ENCODE results near the gene ERP44.
"Not testable (repeated sequence)": the region's sequence is repeated elsewhere in the genome, so short reads cannot be mapped to it uniquely, and the experiment has no call there.

Gene ERP44

GRCh38 chr9:100084734-100085133 is 14.1 kb downstream of the ERP44 start:
- Histone ChIP-seq H3K36me3 (ENCODE audit: insufficient read depth, low read length) (no peaks in the 10 kb centered on the region), H3K4me1 (ENCODE audit: insufficient read depth, low read length) (peaks cover 21% of the 10 kb centered on the region), H3K27ac (ENCODE audit: low read depth, low read length) (no peak overlapping the region), H3K9me3 (ENCODE audit: insufficient read depth, low read depth, low read length) (no peaks in the 10 kb centered on the region), H3K27me3 (ENCODE audit: insufficient read depth, low read length) (no peaks in the 10 kb centered on the region), H3K9ac (ENCODE audit: low read depth, low read length) (no peak overlapping the region), H3K4me3 (ENCODE audit: low read length) (no peak overlapping the region)
- 88% methylated on average over 3 of the region's 5 CpGs for WGBS

DNA sequence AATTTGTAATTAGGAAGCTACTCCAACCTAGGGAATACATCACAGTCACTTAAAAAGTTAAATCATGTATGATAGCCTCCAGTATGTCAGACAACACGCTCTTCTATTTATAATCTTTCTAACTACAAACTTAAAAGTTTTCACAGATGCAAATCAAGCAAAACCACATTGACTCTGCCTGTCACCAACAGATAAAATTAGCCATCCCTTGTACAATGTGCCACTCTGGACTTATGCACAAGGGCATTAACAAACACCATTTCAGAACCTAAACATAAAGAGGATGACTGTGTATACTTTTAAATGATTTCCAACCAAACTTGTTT is 14.7 kb downstream of the ERP44 start:
- H3K9me3 ChIP-seq (ENCODE audit: insufficient read depth, low read depth, low read length) = no peaks in the 10 kb centered on the region
- H3K36me3 ChIP-seq (ENCODE audit: insufficient read depth, low read length) = no peaks in the 10 kb centered on the region
- H3K4me3 ChIP-seq (ENCODE audit: low read length) = no peak overlapping the region
- H3K4me1 ChIP-seq (ENCODE audit: insufficient read depth, low read length) = peaks cover 21% of the 10 kb centered on the region
- no peak overlapping the region for H3K9ac ChIP-seq (ENCODE audit: low read depth, low read length)
- H3K27me3 ChIP-seq (ENCODE audit: insufficient read depth, low read length) = no peaks in the 10 kb centered on the region
- 86% methylated on average over 1 of the region's 1 CpG for WGBS
- H3K27ac ChIP-seq (ENCODE audit: low read depth, low read length) = no peak overlapping the region

DNA sequence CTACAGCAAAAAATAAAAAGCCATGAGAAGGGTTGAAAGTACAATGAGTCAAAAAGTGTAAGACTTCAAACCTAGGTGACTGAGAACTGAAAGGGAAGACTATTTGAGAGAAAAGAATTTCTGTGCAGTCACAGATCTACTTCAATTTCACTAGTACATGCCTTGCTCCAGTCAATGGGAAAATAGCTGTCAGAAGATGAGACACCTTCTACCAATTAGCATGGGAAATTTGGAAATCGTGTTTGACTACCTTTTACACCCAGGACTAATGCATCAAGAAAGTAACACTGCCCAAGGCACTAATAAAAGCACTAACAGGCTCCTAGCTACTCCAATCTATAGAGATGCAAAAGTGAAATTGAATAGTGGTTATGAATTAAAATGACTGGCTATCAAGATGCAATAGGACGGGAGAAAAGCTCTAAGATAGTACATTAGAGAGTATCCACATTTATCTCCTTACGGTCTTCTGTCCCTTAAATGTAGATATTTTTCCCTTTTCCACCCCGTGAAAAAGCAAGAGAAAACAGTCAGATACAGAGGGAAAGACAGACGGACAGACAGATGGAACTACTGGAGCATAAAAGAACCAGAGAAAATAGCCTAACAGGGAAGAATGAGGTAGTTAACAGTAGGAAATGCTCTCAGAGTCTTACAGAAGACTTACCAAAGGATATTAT is 15.2 kb downstream of the ERP44 start:
- no peaks in the 10 kb centered on the region for H3K27me3 ChIP-seq (ENCODE audit: insufficient read depth, low read length)
- 65% methylated on average over 5 of the region's 5 CpGs for WGBS
- no peak overlapping the region for H3K9ac ChIP-seq (ENCODE audit: low read depth, low read length)
- peaks cover 21% of the 10 kb centered on the region for H3K4me1 ChIP-seq (ENCODE audit: insufficient read depth, low read length)
- no peaks in the 10 kb centered on the region for H3K9me3 ChIP-seq (ENCODE audit: insufficient read depth, low read depth, low read length)
- no peak overlapping the region for H3K4me3 ChIP-seq (ENCODE audit: low read length)
- H3K27ac ChIP-seq (ENCODE audit: low read depth, low read length) = no peak overlapping the region
- no peaks in the 10 kb centered on the region for H3K36me3 ChIP-seq (ENCODE audit: insufficient read depth, low read length)

GRCh38 chr9:100082782-100083181 is 16.0 kb downstream of the ERP44 start:
- H3K27ac ChIP-seq (ENCODE audit: low read depth, low read length) = no peak overlapping the region
- H3K9ac ChIP-seq (ENCODE audit: low read depth, low read length) = no peak overlapping the region
- peaks cover 13% of the 10 kb centered on the region for H3K4me1 ChIP-seq (ENCODE audit: insufficient read depth, low read length)
- H3K4me3 ChIP-seq (ENCODE audit: low read length) = no peak overlapping the region
- no peaks in the 10 kb centered on the region for H3K36me3 ChIP-seq (ENCODE audit: insufficient read depth, low read length)
- no peaks in the 10 kb centered on the region for H3K9me3 ChIP-seq (ENCODE audit: insufficient read depth, low read depth, low read length)
- H3K27me3 ChIP-seq (ENCODE audit: insufficient read depth, low read length) = no peaks in the 10 kb centered on the region

GRCh38 chr9:100076256-100076655 is 22.5 kb downstream of the ERP44 start:
- H3K27me3 ChIP-seq (ENCODE audit: insufficient read depth, low read length); H3K9ac ChIP-seq (ENCODE audit: low read depth, low read length); H3K36me3 ChIP-seq (ENCODE audit: insufficient read depth, low read length); H3K4me3 ChIP-seq (ENCODE audit: low read length); H3K27ac ChIP-seq (ENCODE audit: low read depth, low read length); H3K9me3 ChIP-seq (ENCODE audit: insufficient read depth, low read depth, low read length); H3K4me1 ChIP-seq (ENCODE audit: insufficient read depth, low read length): not testable (repeated sequence)
- 98% methylated on average over 4 of the region's 4 CpGs for WGBS

GRCh38 chr9:100074989-100075388 is 23.8 kb downstream of the ERP44 start:
- H3K9ac ChIP-seq (ENCODE audit: low read depth, low read length) = no peak overlapping the region
- H3K4me3 ChIP-seq (ENCODE audit: low read length) = no peak overlapping the region
- no peaks in the 10 kb centered on the region for H3K36me3 ChIP-seq (ENCODE audit: insufficient read depth, low read length)
- WGBS = over 99% methylated on average over 6 of the region's 6 CpGs
- no peaks in the 10 kb centered on the region for H3K27me3 ChIP-seq (ENCODE audit: insufficient read depth, low read length)
- H3K27ac ChIP-seq (ENCODE audit: low read depth, low read length) = no peak overlapping the region
- H3K4me1 ChIP-seq (ENCODE audit: insufficient read depth, low read length) = no peaks in the 10 kb centered on the region
- no peaks in the 10 kb centered on the region for H3K9me3 ChIP-seq (ENCODE audit: insufficient read depth, low read depth, low read length)

DNA sequence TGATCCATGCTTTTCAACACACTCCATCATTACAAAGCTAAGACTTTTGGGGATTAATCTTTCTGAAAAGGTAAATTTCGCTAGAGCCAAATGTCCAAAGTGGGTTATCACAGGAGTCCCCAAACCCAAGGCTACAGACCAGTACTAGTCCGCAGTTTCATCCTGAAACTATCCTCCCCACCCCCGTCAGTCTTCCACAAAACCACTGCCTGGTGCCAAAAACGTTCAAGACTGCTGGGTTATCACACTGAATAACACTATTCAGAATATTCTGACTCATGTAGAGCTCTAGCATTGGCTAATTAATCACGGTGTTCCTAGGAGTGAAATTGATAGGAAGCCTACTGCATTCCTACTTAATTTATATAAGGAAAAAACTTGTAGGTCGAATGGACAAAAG is 24.7 kb downstream of the ERP44 start:
- Histone ChIP-seq H3K4me3 (ENCODE audit: low read length) (no peak overlapping the region), H3K9me3 (ENCODE audit: insufficient read depth, low read depth, low read length) (peaks cover 2% of the 10 kb centered on the region; the same call in 1 of the 2 replicates), H3K27me3 (ENCODE audit: insufficient read depth, low read length) (no peaks in the 10 kb centered on the region), H3K36me3 (ENCODE audit: insufficient read depth, low read length) (no peaks in the 10 kb centered on the region), H3K27ac (ENCODE audit: low read depth, low read length) (no peak overlapping the region), H3K9ac (ENCODE audit: low read depth, low read length) (no peak overlapping the region), H3K4me1 (ENCODE audit: insufficient read depth, low read length) (no peaks in the 10 kb centered on the region)
- 87% methylated on average over 5 of the region's 6 CpGs for WGBS

DNA sequence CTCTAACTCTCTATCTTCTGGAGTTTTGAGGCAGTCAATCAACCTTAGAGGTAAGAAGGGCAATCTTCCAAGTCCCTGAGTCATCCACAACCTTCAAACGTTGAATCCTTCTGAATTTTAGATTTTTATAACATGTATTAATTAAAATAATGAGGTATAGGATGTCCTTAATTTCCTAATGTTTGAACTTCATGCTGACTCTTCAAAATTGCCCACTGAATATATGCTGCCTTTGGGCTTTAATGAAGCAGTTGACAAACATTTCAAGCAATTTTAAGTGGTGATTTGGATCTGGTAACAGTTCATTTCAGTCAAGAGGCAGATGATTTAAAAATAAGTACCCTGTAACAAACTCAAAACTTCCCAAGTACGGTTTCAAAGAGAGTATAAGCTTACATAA is 26.0 kb downstream of the ERP44 start:
- H3K27ac ChIP-seq (ENCODE audit: low read depth, low read length) = no peak overlapping the region
- WGBS = no CpG with 5 or more reads among the region's 2 CpGs
- H3K9me3 ChIP-seq (ENCODE audit: insufficient read depth, low read depth, low read length) = peaks cover 2% of the 10 kb centered on the region; the same call in 1 of the 2 replicates
- no peak overlapping the region for H3K9ac ChIP-seq (ENCODE audit: low read depth, low read length)
- no peaks in the 10 kb centered on the region for H3K36me3 ChIP-seq (ENCODE audit: insufficient read depth, low read length)
- H3K27me3 ChIP-seq (ENCODE audit: insufficient read depth, low read length) = no peaks in the 10 kb centered on the region
- no peak overlapping the region for H3K4me3 ChIP-seq (ENCODE audit: low read length)
- H3K4me1 ChIP-seq (ENCODE audit: insufficient read depth, low read length) = no peaks in the 10 kb centered on the region

- H3K27me3 ChIP-seq (ENCODE audit: insufficient read depth, low read length) = no peaks in the 10 kb centered on the region
- no peaks in the 10 kb centered on the region for H3K36me3 ChIP-seq (ENCODE audit: insufficient read depth, low read length)
- H3K27ac ChIP-seq (ENCODE audit: low read depth, low read length) = no peak overlapping the region
- no peaks in the 10 kb centered on the region for H3K4me1 ChIP-seq (ENCODE audit: insufficient read depth, low read length)
- whole genome bisulfite sequencing = 81% methylated on average over 1 of the region's 2 CpGs
- no peak overlapping the region for H3K9ac ChIP-seq (ENCODE audit: low read depth, low read length)
- H3K9me3 ChIP-seq (ENCODE audit: insufficient read depth, low read depth, low read length) = peaks cover 7% of the 10 kb centered on the region; the same call in 1 of the 2 replicates
- no peak overlapping the region for H3K4me3 ChIP-seq (ENCODE audit: low read length)
Measured at GRCh38 chr9:100071271-100071670, 27.5 kb downstream of the ERP44 start.

GRCh38 chr9:100070104-100071041 is 28.4 kb downstream of the ERP44 start:
- no peaks in the 10 kb centered on the region for H3K36me3 ChIP-seq (ENCODE audit: insufficient read depth, low read length)
- H3K27me3 ChIP-seq (ENCODE audit: insufficient read depth, low read length) = no peaks in the 10 kb centered on the region
- 93% methylated on average over 2 of the region's 2 CpGs for WGBS

GRCh38 chr9:100069068-100069467 is 29.7 kb downstream of the ERP44 start:
- H3K27me3 ChIP-seq (ENCODE audit: insufficient read depth, low read length); H3K27ac ChIP-seq (ENCODE audit: low read depth, low read length); H3K9me3 ChIP-seq (ENCODE audit: insufficient read depth, low read depth, low read length); H3K4me3 ChIP-seq (ENCODE audit: low read length); H3K9ac ChIP-seq (ENCODE audit: low read depth, low read length); H3K36me3 ChIP-seq (ENCODE audit: insufficient read depth, low read length); H3K4me1 ChIP-seq (ENCODE audit: insufficient read depth, low read length): not testable (repeated sequence)
- no CpG with 5 or more reads among the region's 3 CpGs for WGBS

More at GRCh38 chr9:100070104-100071041, 28.4 kb downstream of the ERP44 start:
- Histone ChIP-seq H3K9ac (ENCODE audit: low read depth, low read length) (no peak overlapping the region), H3K9me3 (ENCODE audit: insufficient read depth, low read depth, low read length) (peaks cover 7% of the 10 kb centered on the region; the same call in 1 of the 2 replicates), H3K4me3 (ENCODE audit: low read length) (no peak overlapping the region), H3K4me1 (ENCODE audit: insufficient read depth, low read length) (no peaks in the 10 kb centered on the region), H3K27ac (ENCODE audit: low read depth, low read length) (no peak overlapping the region)

Measured in HUES64 (cell line).